Gastroesophageal sphincter (tissue), 3 donors: ENCODE data around the gene FMNL1.

Source experiments
- POLR2AphosphoS5 ChIP-seq: sonication (generic); formaldehyde crosslinking; IDR thresholded peaks from one replicate; pipeline ENCODE4 v1.6.1; 2017; ENCODE audit warnings: antibody characterized with exemption
- TF ChIP-seq, protein P1 (sequence below), 4 experiments: fragments of 200-600 bp in 2 of 4; fragments of 450-650 bp in 2 of 4; sonication (generic) in 1 of 4; IDR thresholded peaks; one replicate each; pipeline ENCODE4 v1.5.1; 2017 to 2019; ENCODE audit warnings: antibody characterized with exemption in 4 of 4, mild to moderate bottlenecking in 2 of 4, moderate library complexity in 2 of 4

DNA sequence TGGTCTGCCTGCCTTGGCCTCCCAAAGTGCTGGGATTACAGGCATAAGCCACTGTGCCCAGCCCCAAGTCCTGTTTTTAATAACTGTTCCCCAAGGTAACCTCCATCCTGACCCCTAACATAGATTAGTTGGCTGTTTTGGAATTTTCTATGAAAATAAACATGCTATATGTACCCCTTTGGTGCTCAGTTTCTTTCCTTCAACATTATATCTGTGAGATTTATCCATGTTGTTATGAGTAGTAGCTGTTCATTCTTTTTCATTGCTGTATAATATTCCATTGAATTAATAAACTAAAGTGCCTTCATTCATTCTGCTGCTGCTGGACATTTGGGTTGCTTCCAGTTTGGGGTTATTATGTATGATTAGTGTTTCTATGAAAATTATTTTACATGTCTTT, 26.3 kb upstream of the FMNL1 start:
- TF ChIP-seq, protein P1, sequence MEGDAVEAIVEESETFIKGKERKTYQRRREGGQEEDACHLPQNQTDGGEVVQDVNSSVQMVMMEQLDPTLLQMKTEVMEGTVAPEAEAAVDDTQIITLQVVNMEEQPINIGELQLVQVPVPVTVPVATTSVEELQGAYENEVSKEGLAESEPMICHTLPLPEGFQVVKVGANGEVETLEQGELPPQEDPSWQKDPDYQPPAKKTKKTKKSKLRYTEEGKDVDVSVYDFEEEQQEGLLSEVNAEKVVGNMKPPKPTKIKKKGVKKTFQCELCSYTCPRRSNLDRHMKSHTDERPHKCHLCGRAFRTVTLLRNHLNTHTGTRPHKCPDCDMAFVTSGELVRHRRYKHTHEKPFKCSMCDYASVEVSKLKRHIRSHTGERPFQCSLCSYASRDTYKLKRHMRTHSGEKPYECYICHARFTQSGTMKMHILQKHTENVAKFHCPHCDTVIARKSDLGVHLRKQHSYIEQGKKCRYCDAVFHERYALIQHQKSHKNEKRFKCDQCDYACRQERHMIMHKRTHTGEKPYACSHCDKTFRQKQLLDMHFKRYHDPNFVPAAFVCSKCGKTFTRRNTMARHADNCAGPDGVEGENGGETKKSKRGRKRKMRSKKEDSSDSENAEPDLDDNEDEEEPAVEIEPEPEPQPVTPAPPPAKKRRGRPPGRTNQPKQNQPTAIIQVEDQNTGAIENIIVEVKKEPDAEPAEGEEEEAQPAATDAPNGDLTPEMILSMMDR (IDR thresholded peaks at IDR 0.05): no peak
- TF ChIP-seq POLR2AphosphoS5: no peak
